Upper lobe of left lung (tissue), 4 donors: Measurements from ENCODE around the gene SPATA12.

Experiments
- EP300 ChIP-seq, 4 donors: sonication (generic); formaldehyde crosslinking; IDR thresholded peaks; one replicate each; pipeline ENCODE4 v1.5.1; 2017; ENCODE audit warnings: antibody characterized with exemption in 4 of 4, control low read depth in 2 of 4
- POLR2AphosphoS5 ChIP-seq, 2 donors: sonication (generic); formaldehyde crosslinking; IDR thresholded peaks; one replicate each; pipeline ENCODE4 v1.5.1; 2017; ENCODE audit warnings: antibody characterized with exemption in 2 of 2
- TF ChIP-seq, protein P1 (sequence below), 6 experiments: fragments of 450-650 bp in 4 of 6; fragments of 200-600 bp in 2 of 6; sonication (generic) in 2 of 6; IDR thresholded peaks; one replicate each; pipeline ENCODE4 v1.5.1; 2016 to 2019; ENCODE audit warnings: antibody characterized with exemption in 6 of 6

DNA sequence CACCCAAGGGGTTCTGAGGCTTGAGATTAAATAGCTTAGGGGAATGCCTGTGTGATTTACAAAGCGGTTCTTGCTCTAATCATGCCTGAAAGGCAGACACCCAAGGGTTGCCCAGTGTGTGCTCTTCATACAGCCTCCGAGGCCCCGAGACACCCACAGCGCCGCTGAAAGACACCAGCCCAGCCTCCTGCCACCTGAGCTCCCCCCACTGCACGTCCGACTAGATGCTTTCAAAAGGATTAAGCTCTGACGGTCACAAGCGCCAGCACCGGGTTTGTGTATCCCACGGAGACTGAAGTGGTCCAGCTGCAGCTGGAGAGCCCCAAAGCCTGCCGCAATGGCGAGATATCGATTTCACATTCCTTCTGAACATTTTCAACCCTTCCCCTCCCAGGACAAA is 50.3 kb downstream of the SPATA12 start:
- TF ChIP-seq POLR2AphosphoS5 (IDR thresholded peaks at IDR 0.05) (no peak), EP300 (IDR thresholded peaks at IDR 0.05) (no peak)
- TF ChIP-seq, protein P1, sequence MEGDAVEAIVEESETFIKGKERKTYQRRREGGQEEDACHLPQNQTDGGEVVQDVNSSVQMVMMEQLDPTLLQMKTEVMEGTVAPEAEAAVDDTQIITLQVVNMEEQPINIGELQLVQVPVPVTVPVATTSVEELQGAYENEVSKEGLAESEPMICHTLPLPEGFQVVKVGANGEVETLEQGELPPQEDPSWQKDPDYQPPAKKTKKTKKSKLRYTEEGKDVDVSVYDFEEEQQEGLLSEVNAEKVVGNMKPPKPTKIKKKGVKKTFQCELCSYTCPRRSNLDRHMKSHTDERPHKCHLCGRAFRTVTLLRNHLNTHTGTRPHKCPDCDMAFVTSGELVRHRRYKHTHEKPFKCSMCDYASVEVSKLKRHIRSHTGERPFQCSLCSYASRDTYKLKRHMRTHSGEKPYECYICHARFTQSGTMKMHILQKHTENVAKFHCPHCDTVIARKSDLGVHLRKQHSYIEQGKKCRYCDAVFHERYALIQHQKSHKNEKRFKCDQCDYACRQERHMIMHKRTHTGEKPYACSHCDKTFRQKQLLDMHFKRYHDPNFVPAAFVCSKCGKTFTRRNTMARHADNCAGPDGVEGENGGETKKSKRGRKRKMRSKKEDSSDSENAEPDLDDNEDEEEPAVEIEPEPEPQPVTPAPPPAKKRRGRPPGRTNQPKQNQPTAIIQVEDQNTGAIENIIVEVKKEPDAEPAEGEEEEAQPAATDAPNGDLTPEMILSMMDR (IDR thresholded peaks at IDR 0.05): no peak
